Measurements from ENCODE around the gene MLF2. TPM values are rescaled to one million over a fixed set of nuclear protein-coding genes. Genes with fewer than 3 reads are reported as not detected.

Gene MLF2
- total and polyA plus RNA-seq, 2 of the 13 experiments (the other 11 are each of a cell fraction or from before 2014, with no cell fraction given): 88.1 to 167 TPM

DNA sequence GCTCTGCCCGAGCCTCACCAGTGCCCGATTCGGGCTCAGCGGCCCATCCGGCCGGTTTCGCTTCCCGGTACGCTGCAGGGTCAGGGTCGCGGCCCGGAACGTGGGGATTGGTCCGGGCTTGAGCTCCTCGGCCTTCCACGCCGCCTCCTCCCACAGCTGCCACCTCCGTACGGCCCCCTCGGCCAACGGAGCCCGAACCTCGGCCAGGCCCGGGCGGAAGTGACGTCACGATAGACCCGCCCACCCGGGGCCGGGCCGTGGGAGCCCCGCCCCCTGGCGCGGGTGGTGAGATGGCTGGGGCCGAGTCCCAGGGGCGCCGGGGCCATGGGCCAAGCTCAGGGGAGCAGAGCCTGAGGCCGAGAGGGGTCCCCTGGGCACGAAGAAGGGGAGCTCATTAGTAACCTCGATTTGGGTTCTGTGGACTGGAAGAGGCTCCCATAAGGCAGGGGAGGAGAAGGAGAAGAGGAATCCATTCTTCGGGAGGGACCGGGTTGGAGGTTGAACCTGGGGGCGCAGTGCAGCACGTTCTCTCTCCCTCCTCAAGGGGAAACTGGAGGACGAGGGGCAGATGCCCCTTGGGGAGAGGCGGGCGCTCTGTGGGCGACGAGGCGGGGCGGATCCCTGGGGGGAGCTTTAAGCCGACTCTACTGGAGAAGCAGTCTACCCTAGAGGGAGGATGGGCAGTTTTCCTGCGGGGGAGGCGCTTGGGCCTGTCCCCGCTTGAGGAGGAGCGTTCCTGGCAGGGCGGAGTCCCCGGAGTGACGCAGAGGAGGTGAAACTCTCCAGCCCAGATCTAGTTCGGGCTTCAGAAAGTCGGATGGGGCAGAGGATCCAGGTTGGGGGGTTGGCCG is at the start of gene MLF2 (continued):
- no peak for TF ChIP-seq ZNF672 (CRISPR knock-in tag; IDR thresholded peaks at IDR 0.05)
- peak; percentile 41; the same call in 1 of the 2 replicates for TF ChIP-seq CREM (IDR thresholded peaks at IDR 0.05)
- 0 out of 2 replicates have a peak, but pooled peaks have one; percentile 36 for TF ChIP-seq CREM (CRISPR knock-in tag; IDR thresholded peaks at IDR 0.05)
- no peak for TF ChIP-seq POLR2AphosphoS2 (IDR thresholded peaks at IDR 0.05; ENCODE audit: low read depth, low read length)
- TF ChIP-seq THYN1 (CRISPR knock-in tag; IDR thresholded peaks at IDR 0.05; ENCODE audit: borderline replicate concordance, low read depth): no peak
- TF ChIP-seq ZBTB21 (CRISPR knock-in tag; IDR thresholded peaks at IDR 0.05): peak; percentile 48
- peak in 1 of 2 experiments; percentile 26; a peak in 2 of 4 replicates for TF ChIP-seq KLF16 (CRISPR knock-in tag; IDR thresholded peaks at IDR 0.05)
- no peak; the same call in 1 of the 2 replicates for TF ChIP-seq FOXK1 (CRISPR knock-in tag; IDR thresholded peaks at IDR 0.05; ENCODE audit: borderline replicate concordance, low read depth)
- TF ChIP-seq ZNF569 (CRISPR knock-in tag; IDR thresholded peaks at IDR 0.05; ENCODE audit: borderline replicate concordance): no peak
- TF ChIP-seq ZMYM2 (CRISPR knock-in tag; IDR thresholded peaks at IDR 0.05): no peak
- peak; percentile 58; the same call in 1 of the 2 replicates for TF ChIP-seq ZSCAN31 (CRISPR knock-in tag; IDR thresholded peaks at IDR 0.05; ENCODE audit: low read depth)
- peak; percentile 87 for TF ChIP-seq ZNF547 (CRISPR knock-in tag; IDR thresholded peaks at IDR 0.05)
- TF ChIP-seq ARHGAP35 (CRISPR knock-in tag; IDR thresholded peaks at IDR 0.05; ENCODE audit: borderline replicate concordance): peak; percentile 7; the same call in 1 of the 2 replicates
- no peak; the same call in 1 of the 2 replicates for TF ChIP-seq ZNF703 (CRISPR knock-in tag; IDR thresholded peaks at IDR 0.05; ENCODE audit: borderline replicate concordance)
- peak; percentile 17; the same call in 1 of the 2 replicates for TF ChIP-seq ZNF264 (CRISPR knock-in tag; IDR thresholded peaks at IDR 0.05)
- TF ChIP-seq, protein P1, sequence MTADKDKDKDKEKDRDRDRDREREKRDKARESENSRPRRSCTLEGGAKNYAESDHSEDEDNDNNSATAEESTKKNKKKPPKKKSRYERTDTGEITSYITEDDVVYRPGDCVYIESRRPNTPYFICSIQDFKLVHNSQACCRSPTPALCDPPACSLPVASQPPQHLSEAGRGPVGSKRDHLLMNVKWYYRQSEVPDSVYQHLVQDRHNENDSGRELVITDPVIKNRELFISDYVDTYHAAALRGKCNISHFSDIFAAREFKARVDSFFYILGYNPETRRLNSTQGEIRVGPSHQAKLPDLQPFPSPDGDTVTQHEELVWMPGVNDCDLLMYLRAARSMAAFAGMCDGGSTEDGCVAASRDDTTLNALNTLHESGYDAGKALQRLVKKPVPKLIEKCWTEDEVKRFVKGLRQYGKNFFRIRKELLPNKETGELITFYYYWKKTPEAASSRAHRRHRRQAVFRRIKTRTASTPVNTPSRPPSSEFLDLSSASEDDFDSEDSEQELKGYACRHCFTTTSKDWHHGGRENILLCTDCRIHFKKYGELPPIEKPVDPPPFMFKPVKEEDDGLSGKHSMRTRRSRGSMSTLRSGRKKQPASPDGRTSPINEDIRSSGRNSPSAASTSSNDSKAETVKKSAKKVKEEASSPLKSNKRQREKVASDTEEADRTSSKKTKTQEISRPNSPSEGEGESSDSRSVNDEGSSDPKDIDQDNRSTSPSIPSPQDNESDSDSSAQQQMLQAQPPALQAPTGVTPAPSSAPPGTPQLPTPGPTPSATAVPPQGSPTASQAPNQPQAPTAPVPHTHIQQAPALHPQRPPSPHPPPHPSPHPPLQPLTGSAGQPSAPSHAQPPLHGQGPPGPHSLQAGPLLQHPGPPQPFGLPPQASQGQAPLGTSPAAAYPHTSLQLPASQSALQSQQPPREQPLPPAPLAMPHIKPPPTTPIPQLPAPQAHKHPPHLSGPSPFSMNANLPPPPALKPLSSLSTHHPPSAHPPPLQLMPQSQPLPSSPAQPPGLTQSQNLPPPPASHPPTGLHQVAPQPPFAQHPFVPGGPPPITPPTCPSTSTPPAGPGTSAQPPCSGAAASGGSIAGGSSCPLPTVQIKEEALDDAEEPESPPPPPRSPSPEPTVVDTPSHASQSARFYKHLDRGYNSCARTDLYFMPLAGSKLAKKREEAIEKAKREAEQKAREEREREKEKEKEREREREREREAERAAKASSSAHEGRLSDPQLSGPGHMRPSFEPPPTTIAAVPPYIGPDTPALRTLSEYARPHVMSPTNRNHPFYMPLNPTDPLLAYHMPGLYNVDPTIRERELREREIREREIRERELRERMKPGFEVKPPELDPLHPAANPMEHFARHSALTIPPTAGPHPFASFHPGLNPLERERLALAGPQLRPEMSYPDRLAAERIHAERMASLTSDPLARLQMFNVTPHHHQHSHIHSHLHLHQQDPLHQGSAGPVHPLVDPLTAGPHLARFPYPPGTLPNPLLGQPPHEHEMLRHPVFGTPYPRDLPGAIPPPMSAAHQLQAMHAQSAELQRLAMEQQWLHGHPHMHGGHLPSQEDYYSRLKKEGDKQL (CRISPR knock-in tag; IDR thresholded peaks at IDR 0.05; ENCODE audit: low read depth): no peak
- TF ChIP-seq, protein P2, sequence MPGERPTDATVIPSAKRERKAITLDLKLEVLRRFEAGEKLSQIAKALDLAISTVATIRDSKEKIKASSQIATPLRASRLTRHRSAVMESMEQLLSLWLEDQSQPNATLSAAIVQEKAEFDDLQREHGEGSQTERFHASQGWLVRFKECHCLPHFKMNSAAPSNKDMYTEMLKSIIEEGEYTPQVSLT (CRISPR knock-in tag; IDR thresholded peaks at IDR 0.05; ENCODE audit: borderline replicate concordance, low read depth): no peak
- TF ChIP-seq SMAD3 (CRISPR knock-in tag; IDR thresholded peaks at IDR 0.05): no peak
- TF ChIP-seq ZNF256 (CRISPR knock-in tag; conservative IDR thresholded peaks at IDR 0.05): no peak
- TF ChIP-seq TBP (CRISPR knock-in tag; IDR thresholded peaks at IDR 0.05): no peak
- no peak for TF ChIP-seq SRSF1 (optimal IDR thresholded peaks at IDR 0.05; ENCODE audit: low read depth, low read length)
- no peak for TF ChIP-seq FOXP1 (IDR thresholded peaks at IDR 0.05)
- no peak for TF ChIP-seq FOXP1 (CRISPR knock-in tag; IDR thresholded peaks at IDR 0.05)
- TF ChIP-seq NFYC (CRISPR knock-in tag; IDR thresholded peaks at IDR 0.05): no peak; the same call in 1 of the 2 replicates
- TF ChIP-seq CAMTA2 (CRISPR knock-in tag; IDR thresholded peaks at IDR 0.05; ENCODE audit: borderline replicate concordance): no peak; the same call in 1 of the 2 replicates
- peak; percentile 51; the same call in 1 of the 2 replicates for TF ChIP-seq ZNF367 (CRISPR knock-in tag; IDR thresholded peaks at IDR 0.05; ENCODE audit: borderline replicate concordance)
- peak; percentile 54; the same call in 1 of the 2 replicates for TF ChIP-seq RFXANK (CRISPR knock-in tag; IDR thresholded peaks at IDR 0.05)
